HEK293 (cell line): Measurements from ENCODE around the gene CREBBP.

Experiments used
- CTCF ChIP-seq: fragments of 450-650 bp; formaldehyde crosslinking; IDR thresholded peaks from 2 replicates; pipeline ENCODE4 v1.5.1; 2016; ENCODE audit warnings: missing biosample characterization, missing genetic modification characterization
- ZBTB17 ChIP-seq: fragments of 450-650 bp; formaldehyde crosslinking; IDR thresholded peaks from 2 replicates; pipeline ENCODE4 v1.5.1; 2016; ENCODE audit warnings: missing biosample characterization, missing genetic modification characterization
- ZNF280C ChIP-seq: fragments of 450-650 bp; formaldehyde crosslinking; IDR thresholded peaks from 2 replicates; pipeline ENCODE4 v1.5.1; 2016; ENCODE audit warnings: missing biosample characterization, missing genetic modification characterization

DNA sequence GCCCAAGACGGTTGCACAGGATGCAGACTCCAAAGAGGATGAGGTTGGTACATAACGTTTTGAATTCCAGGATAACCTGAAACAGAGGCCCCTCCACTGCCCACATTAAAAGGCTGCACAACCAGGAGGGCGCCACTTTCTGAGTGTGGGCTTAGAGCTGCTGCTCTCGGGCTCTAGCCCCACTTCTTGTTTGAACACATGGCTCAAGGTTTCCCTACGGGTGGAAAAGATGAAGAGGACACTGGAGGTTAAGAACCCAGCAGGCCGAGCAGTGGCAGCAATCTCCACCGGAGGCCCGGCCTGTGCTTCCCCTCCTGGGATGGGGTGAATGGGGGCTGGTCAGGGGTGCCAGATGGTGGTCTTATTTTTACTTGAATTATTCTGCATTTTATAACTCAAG, 155.2 kb downstream of the CREBBP start:
- no peak for TF ChIP-seq CTCF
- TF ChIP-seq ZNF280C (tag by site-specific recombination) = no peak
- no peak for TF ChIP-seq ZBTB17 (tag by site-specific recombination)
